GM12878 (cell line): ENCODE results near the gene PMM2. TPM values are rescaled to one million over a fixed set of nuclear protein-coding genes. Genes with fewer than 3 reads are reported as not detected.
A peak's percentile ranks its signal among the peaks of the same experiment; 100 is the strongest.

Experiments
- ATF2 ChIP-seq: IDR thresholded peaks from 2 replicates; pipeline ENCODE4 v1.6.1; 2012; ENCODE audit warnings: low read length, inconsistent platforms
- BRCA1 ChIP-seq: IDR thresholded peaks from 2 replicates; pipeline ENCODE4 v1.6.1; 2011; ENCODE audit warnings: low read depth, low read length, improper control_type of control experiment
- MTA3 ChIP-seq: IDR thresholded peaks from 2 replicates; pipeline ENCODE4 v1.6.1; 2012; ENCODE audit warnings: low read length, inconsistent platforms, borderline replicate concordance
- PBX3 ChIP-seq: IDR thresholded peaks from 2 replicates; pipeline ENCODE4 v1.6.1; 2011; ENCODE audit warnings: mild to moderate bottlenecking, low read depth, low read length, moderate library complexity; ENCODE audit not compliant: insufficient replicate concordance
- POLR2AphosphoS5 ChIP-seq: IDR thresholded peaks from 2 replicates; pipeline ENCODE4 v1.6.1; 2011; ENCODE audit warnings: mild to moderate bottlenecking, low read length, inconsistent platforms
- REST ChIP-seq: IDR thresholded peaks from 2 replicates; pipeline ENCODE4 v1.6.1; 2012; ENCODE audit warnings: mild to moderate bottlenecking, low read depth, low read length
- RUNX3 ChIP-seq: IDR thresholded peaks from 2 replicates; pipeline ENCODE4 v1.6.1; 2012; ENCODE audit warnings: low read length, inconsistent platforms
- SKIL ChIP-seq: fragments of 450-650 bp; IDR thresholded peaks from 2 replicates; pipeline ENCODE4 v1.6.1; 2017; ENCODE audit warnings: mild to moderate bottlenecking, low read depth, inconsistent platforms; ENCODE audit not compliant: poor library complexity, severe bottlenecking
- SREBF1 ChIP-seq: IDR thresholded peaks from 2 replicates; pipeline ENCODE4 v1.6.1; 2012; ENCODE audit warnings: mild to moderate bottlenecking, low read length
- SRF ChIP-seq, 2 experiments: IDR thresholded peaks; 2 replicates each; pipeline ENCODE4 v1.6.1; 2011; ENCODE audit warnings: low read depth in 2 of 2, low read length in 2 of 2, mild to moderate bottlenecking in 1 of 2, moderate library complexity in 1 of 2
- SUPT20H ChIP-seq: IDR thresholded peaks from 2 replicates; pipeline ENCODE4 v1.6.1; 2011; ENCODE audit warnings: low read depth, mild to moderate bottlenecking, low read length, moderate library complexity, borderline replicate concordance; ENCODE audit not compliant: control insufficient read depth
- polyA plus RNA-seq, 11 experiments: library from polyadenylated mRNA; depleted of rRNA in 4 of 11; unstranded in 6 of 11; stranded (reverse) in 5 of 11; fragments of >200 nt; fragmentation: Nextera tagmentation in 4 of 11; fragmentation: Illumina TruSeq in 1 of 11; extraction: Ambion mirVana in 4 of 11; extraction: Trizol in 1 of 11; gene quantifications; 1 replicate in 1 of 11; 2 replicates in 10 of 11; pipeline versions ENCODE4 v1.2.1 to v1.2.3, GENCODE V29; 2011 to 2016; ENCODE audit warnings: inconsistent platforms in 2 of 11, missing spikeins in 2 of 11, low read depth in 1 of 11
- total RNA-seq, 4 experiments: library from RNA; depleted of rRNA in 3 of 4; stranded (reverse); fragments of >200 nt in 3 of 4; fragmentation: Illumina TruSeq in 1 of 4; extraction: Trizol in 1 of 4; gene quantifications; 2 replicates each; pipeline versions ENCODE4 v1.2.1 to v1.2.3, GENCODE V29; 2013 to 2021
- TF ChIP-seq, protein P1 (sequence below): IDR thresholded peaks from 2 replicates; pipeline ENCODE4 v1.6.1; 2011; ENCODE audit warnings: borderline replicate concordance, low read depth, mild to moderate bottlenecking, moderate library complexity, low read length; ENCODE audit not compliant: insufficient read depth, poor library complexity, severe bottlenecking
- TF ChIP-seq, protein P2 (sequence below): fragments of 450-650 bp; IDR thresholded peaks from 2 replicates; pipeline ENCODE4 v1.6.1; 2017; ENCODE audit warnings: mild to moderate bottlenecking
- TF ChIP-seq, protein P3 (sequence below): fragments of 450-650 bp; IDR thresholded peaks from 2 replicates; pipeline ENCODE4 v1.6.1; 2016; ENCODE audit warnings: mild to moderate bottlenecking

The PMM2 gene
- total and polyA plus RNA-seq, 10 of the 15 experiments (the other 5 are each of a cell fraction or from before 2014, with no cell fraction given) = 22.6 to 69.4 (median 52.3) TPM

- TF ChIP-seq SKIL (no peak), PBX3 (no peak), ATF2 (0 out of 2 replicates have a peak, but pooled peaks have one; percentile 6), RUNX3 (no peak), REST (no peak), POLR2AphosphoS5 (peak; percentile 39; the same call in 1 of the 2 replicates), MTA3 (no peak), SRF (IDR thresholded peaks at IDR 0.05; ENCODE audit: low read depth in 2 of 2, low read length in 2 of 2) (no peak), SUPT20H (no peak), SREBF1 (no peak), BRCA1 (no peak)
- TF ChIP-seq, protein P1, sequence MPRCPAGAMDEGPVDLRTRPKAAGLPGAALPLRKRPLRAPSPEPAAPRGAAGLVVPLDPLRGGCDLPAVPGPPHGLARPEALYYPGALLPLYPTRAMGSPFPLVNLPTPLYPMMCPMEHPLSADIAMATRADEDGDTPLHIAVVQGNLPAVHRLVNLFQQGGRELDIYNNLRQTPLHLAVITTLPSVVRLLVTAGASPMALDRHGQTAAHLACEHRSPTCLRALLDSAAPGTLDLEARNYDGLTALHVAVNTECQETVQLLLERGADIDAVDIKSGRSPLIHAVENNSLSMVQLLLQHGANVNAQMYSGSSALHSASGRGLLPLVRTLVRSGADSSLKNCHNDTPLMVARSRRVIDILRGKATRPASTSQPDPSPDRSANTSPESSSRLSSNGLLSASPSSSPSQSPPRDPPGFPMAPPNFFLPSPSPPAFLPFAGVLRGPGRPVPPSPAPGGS = no peak
- TF ChIP-seq, protein P2, sequence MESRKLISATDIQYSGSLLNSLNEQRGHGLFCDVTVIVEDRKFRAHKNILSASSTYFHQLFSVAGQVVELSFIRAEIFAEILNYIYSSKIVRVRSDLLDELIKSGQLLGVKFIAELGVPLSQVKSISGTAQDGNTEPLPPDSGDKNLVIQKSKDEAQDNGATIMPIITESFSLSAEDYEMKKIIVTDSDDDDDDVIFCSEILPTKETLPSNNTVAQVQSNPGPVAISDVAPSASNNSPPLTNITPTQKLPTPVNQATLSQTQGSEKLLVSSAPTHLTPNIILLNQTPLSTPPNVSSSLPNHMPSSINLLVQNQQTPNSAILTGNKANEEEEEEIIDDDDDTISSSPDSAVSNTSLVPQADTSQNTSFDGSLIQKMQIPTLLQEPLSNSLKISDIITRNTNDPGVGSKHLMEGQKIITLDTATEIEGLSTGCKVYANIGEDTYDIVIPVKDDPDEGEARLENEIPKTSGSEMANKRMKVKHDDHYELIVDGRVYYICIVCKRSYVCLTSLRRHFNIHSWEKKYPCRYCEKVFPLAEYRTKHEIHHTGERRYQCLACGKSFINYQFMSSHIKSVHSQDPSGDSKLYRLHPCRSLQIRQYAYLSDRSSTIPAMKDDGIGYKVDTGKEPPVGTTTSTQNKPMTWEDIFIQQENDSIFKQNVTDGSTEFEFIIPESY = no peak
- TF ChIP-seq, protein P3, sequence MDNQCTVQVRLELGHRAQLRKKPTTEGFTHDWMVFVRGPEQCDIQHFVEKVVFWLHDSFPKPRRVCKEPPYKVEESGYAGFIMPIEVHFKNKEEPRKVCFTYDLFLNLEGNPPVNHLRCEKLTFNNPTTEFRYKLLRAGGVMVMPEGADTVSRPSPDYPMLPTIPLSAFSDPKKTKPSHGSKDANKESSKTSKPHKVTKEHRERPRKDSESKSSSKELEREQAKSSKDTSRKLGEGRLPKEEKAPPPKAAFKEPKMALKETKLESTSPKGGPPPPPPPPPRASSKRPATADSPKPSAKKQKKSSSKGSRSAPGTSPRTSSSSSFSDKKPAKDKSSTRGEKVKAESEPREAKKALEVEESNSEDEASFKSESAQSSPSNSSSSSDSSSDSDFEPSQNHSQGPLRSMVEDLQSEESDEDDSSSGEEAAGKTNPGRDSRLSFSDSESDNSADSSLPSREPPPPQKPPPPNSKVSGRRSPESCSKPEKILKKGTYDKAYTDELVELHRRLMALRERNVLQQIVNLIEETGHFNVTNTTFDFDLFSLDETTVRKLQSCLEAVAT = no peak
Observed at GRCh38 chr16:8855051-8855786, 57.6 kb downstream of the PMM2 start (continued).
